Prostate gland (tissue), 2 donors: Measurements from ENCODE around the gene LYRM4. TPM values are rescaled to one million over a fixed set of nuclear protein-coding genes. Genes with fewer than 3 reads are reported as not detected.

Experiments
- DNase-seq: peaks from one replicate; pipeline ENCODE4 v3.0.0-alpha.2; 2019; ENCODE audit warnings: low spot score
- H3K27ac ChIP-seq, 2 donors: fragments of 200-600 bp; sonication (generic); 2 replicates each; pipeline ENCODE4 v1.5.1; 2017 to 2019
- H3K27me3 ChIP-seq: fragments of 200-600 bp; sonication (generic); replicated peaks from 2 replicates; pipeline ENCODE4 v1.5.1; 2019; ENCODE audit not compliant: insufficient read depth
- H3K36me3 ChIP-seq, 2 donors: fragments of 200-600 bp; sonication (generic); 1 replicate in 1 of 2; 2 replicates in 1 of 2; pipeline versions ENCODE4 v1.5.1 to v1.8.1; 2017 to 2019
- H3K4me1 ChIP-seq: fragments of 200-600 bp; sonication (generic); replicated peaks from 2 replicates; pipeline ENCODE4 v1.5.1; 2019
- H3K4me3 ChIP-seq, 2 donors: fragments of 200-600 bp; sonication (generic); 2 replicates each; pipeline ENCODE4 v1.5.1; 2017 to 2019
- H3K9me3 ChIP-seq: fragments of 200-600 bp; sonication (generic); 2 replicates; pipeline ENCODE4 v1.5.1; 2017
- POLR2A ChIP-seq: fragments of 450-650 bp; IDR thresholded peaks from one replicate; pipeline ENCODE4 v1.6.1; 2016; ENCODE audit warnings: antibody characterized with exemption, mild to moderate bottlenecking
- POLR2AphosphoS5 ChIP-seq: sonication (generic); formaldehyde crosslinking; IDR thresholded peaks from one replicate; pipeline ENCODE4 v1.6.1; 2017; ENCODE audit warnings: antibody characterized with exemption
- WGBS: methylation state at CpG from one replicate; pipeline ENCODE4 v1.1.5; 2018; 5-methylcytosine and 5-hydroxymethylcytosine counted together
- intact Hi-C: fragments of 100-400 bp; cut with DNase I; formaldehyde crosslinking; loops from one replicate; pipeline ENCODE4 v1.14.2; 2022
- total RNA-seq, 2 donors: library from RNA; depleted of rRNA; stranded (reverse); fragments of >200 nt; gene quantifications; one replicate each; pipeline ENCODE4 v1.1.0, GENCODE V29; 2016
- TF ChIP-seq, protein P1 (sequence below), 4 experiments: fragments of 200-600 bp in 2 of 4; fragments of 450-650 bp in 2 of 4; sonication (generic) in 2 of 4; IDR thresholded peaks; 1 replicate in 3 of 4; 2 replicates in 1 of 4; pipeline ENCODE4 v1.5.1; 2016 to 2019; ENCODE audit warnings: antibody characterized with exemption in 4 of 4, mild to moderate bottlenecking in 2 of 4, moderate library complexity in 2 of 4

LYRM4 gene
- total RNA-seq, 2 donors from 2014 or later, result 21.4 to 23.7 TPM

DNA sequence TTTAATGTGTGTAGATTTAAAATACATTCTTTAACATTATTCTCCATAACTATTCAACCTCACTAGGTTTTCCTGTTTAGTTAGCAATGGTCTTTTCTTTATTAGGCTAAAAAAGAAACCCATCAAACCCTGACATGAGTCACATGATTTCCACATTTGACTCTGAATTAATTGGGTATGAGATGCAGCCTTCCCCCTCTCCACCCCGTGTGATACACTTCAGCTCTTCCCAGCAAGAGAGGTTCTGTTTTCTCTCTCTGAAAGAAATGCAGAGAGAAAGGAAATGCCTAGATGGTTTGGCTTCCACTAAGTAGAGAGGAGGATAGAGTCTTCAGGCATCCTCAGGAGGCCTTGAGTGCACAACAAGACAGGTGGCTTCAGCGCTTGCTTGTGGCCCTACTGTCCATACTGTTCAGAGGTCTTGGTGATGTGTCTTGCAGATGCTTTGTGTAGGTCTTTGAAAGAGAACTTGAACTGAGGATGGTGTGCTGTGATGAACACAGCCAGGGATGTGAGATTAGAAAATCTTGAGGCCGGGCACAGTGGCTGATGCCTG is 17.9 kb upstream of the LYRM4 start:
- no peaks in the 10 kb centered on the region for H3K9me3 ChIP-seq
- no peak for TF ChIP-seq POLR2AphosphoS5
- TF ChIP-seq POLR2A, result no peak
- TF ChIP-seq, protein P1, sequence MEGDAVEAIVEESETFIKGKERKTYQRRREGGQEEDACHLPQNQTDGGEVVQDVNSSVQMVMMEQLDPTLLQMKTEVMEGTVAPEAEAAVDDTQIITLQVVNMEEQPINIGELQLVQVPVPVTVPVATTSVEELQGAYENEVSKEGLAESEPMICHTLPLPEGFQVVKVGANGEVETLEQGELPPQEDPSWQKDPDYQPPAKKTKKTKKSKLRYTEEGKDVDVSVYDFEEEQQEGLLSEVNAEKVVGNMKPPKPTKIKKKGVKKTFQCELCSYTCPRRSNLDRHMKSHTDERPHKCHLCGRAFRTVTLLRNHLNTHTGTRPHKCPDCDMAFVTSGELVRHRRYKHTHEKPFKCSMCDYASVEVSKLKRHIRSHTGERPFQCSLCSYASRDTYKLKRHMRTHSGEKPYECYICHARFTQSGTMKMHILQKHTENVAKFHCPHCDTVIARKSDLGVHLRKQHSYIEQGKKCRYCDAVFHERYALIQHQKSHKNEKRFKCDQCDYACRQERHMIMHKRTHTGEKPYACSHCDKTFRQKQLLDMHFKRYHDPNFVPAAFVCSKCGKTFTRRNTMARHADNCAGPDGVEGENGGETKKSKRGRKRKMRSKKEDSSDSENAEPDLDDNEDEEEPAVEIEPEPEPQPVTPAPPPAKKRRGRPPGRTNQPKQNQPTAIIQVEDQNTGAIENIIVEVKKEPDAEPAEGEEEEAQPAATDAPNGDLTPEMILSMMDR (IDR thresholded peaks at IDR 0.05), result no peak
- no peaks in the 10 kb centered on the region for H3K36me3 ChIP-seq
- H3K4me1 ChIP-seq, result no peaks in the 10 kb centered on the region
- no peak for DNase-seq
- no peak overlapping the region for H3K4me3 ChIP-seq
- no peaks in the 10 kb centered on the region for H3K27me3 ChIP-seq
- no peak overlapping the region for H3K27ac ChIP-seq
- 91% methylated on average over 3 of the region's 3 CpGs for WGBS
- intact Hi-C loops, result no loop called here

DNA sequence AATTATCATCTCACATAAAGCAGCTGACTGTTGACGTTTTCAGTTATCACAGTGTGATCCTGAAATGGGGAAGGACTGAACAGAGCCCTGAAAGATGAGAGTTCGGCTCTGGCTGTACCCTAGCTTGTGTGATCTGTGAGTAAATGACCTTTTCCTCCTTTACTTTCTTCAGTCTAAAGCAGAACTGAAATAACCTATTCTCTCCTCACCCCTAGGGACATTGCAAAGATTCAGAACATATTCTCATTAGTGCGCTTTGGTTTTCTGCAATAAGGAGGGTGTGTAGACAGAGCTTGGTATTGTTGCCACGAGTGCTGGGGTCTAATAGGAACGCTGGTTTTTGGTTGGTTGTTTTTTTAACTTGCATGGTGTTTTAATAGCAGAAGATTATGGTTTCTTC is 17.3 kb upstream of the LYRM4 start:
- H3K36me3 ChIP-seq, result no peaks in the 10 kb centered on the region
- 85% methylated on average over 5 of the region's 5 CpGs for WGBS
- no peak overlapping the region for H3K4me3 ChIP-seq
- TF ChIP-seq POLR2AphosphoS5, result no peak
- TF ChIP-seq, protein P1 (IDR thresholded peaks at IDR 0.05), result no peak
- TF ChIP-seq POLR2A, result no peak
- H3K4me1 ChIP-seq, result no peaks in the 10 kb centered on the region
- intact Hi-C loops, result no loop called here
- DNase-seq, result no peak
- H3K27me3 ChIP-seq, result no peaks in the 10 kb centered on the region
- H3K27ac ChIP-seq, result no peak overlapping the region
- H3K9me3 ChIP-seq, result no peaks in the 10 kb centered on the region

DNA sequence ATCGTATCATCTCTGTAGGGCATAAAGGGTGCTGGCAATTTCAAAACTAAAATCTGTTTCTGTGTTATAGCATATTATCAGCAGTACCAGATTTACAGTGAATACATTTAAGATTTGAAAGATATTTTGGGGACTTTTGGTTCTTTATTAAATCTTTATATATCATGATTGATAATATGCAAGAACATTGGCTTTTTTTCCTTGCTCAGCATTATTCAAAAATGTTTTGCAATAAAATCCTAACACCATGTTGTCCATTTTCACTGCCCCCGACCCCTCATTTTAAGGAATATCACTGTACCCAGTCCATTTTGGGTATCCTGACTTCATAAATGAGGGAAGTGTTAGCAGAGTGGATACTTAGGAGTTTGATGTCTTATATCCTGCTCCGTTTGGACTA is 16.8 kb upstream of the LYRM4 start:
- Histone ChIP-seq H3K27me3 (no peaks in the 10 kb centered on the region), H3K9me3 (no peaks in the 10 kb centered on the region), H3K27ac (no peak overlapping the region), H3K4me3 (no peak overlapping the region), H3K4me1 (no peaks in the 10 kb centered on the region), H3K36me3 (no peaks in the 10 kb centered on the region)
- intact Hi-C loops, result no loop called here
- no peak for DNase-seq
- no peak for TF ChIP-seq POLR2AphosphoS5
- TF ChIP-seq POLR2A, result no peak
- TF ChIP-seq, protein P1 (IDR thresholded peaks at IDR 0.05), result no peak
- 86% methylated on average over 3 of the region's 3 CpGs for WGBS

DNA sequence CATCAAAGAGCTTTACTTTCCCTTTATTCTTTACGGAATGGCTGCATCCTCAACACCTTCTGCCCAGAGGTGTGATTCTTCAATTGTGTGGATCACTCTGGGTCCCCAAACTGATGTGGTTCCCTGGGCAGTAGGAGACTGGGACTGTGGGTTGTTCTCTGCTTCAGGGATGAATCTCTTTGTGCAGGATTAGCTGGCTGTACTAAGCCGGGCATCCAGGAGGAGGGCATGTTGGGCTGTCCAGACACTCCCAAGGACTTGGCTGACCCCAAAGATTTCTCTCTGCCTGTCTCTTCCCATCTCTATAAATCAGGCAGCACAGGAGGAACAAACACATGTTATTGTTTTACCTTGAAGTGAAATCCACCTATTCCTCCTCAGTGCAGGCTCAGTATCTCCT is 15.8 kb upstream of the LYRM4 start:
- no peaks in the 10 kb centered on the region for H3K27me3 ChIP-seq
- H3K4me1 ChIP-seq, result no peaks in the 10 kb centered on the region
- DNase-seq, result no peak
- no peaks in the 10 kb centered on the region for H3K36me3 ChIP-seq
- 92% methylated on average over 2 of the region's 2 CpGs for WGBS
- H3K9me3 ChIP-seq, result no peaks in the 10 kb centered on the region
- TF ChIP-seq POLR2AphosphoS5 (no peak), POLR2A (no peak)
- no peak overlapping the region for H3K27ac ChIP-seq
- intact Hi-C loops, result no loop called here
- H3K4me3 ChIP-seq, result no peak overlapping the region

DNA sequence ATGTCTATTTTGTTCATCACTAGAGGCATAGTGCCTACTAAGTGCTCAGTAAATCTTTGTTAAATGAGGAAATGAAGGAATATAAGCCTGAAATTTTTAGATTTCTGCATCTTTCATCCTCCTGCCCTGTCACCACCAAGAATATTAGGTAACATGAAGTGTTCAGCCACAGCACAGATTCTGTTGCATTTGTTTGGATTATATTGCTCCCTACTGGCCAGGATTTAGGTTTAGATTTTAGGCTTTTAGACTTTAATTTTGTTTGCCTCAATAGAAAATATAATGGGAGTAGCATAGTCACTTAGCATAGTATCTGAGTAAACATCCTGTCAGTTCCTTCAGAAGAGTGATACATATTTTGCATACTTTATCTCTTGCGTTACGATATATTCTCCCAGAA is 14.7 kb upstream of the LYRM4 start:
- no peaks in the 10 kb centered on the region for H3K9me3 ChIP-seq
- intact Hi-C loops, result no loop called here
- no peaks in the 10 kb centered on the region for H3K27me3 ChIP-seq
- no peaks in the 10 kb centered on the region for H3K36me3 ChIP-seq
- 91% methylated on average over 2 of the region's 2 CpGs for WGBS
- TF ChIP-seq, protein P1 (IDR thresholded peaks at IDR 0.05), result no peak
- TF ChIP-seq POLR2A, result no peak
- no peak for TF ChIP-seq POLR2AphosphoS5
- no peak for DNase-seq
- no peaks in the 10 kb centered on the region for H3K4me1 ChIP-seq
- H3K27ac ChIP-seq, result no peak overlapping the region
- H3K4me3 ChIP-seq, result no peak overlapping the region
